HG02870 (cell line): ENCODE data around the gene TMEM40.

Source experiments
- ATAC-seq: cut with Tn5 transposase; IDR thresholded peaks from one replicate; pipeline ENCODE4 v1.9.1; 2021; ENCODE audit warnings: mild to moderate bottlenecking, moderate library complexity; ENCODE audit not compliant: unreplicated experiment

TMEM40 gene

GRCh38 chr3:12686096-12686495, 73.0 kb downstream of the TMEM40 start:
- no peak for ATAC-seq
